Measurements from ENCODE around the gene KCND3. TPM values are rescaled to one million over a fixed set of nuclear protein-coding genes. Genes with fewer than 3 reads are reported as not detected.

Gene KCND3
- total and polyA plus RNA-seq, 2 of the 4 experiments (the other 2 are of a cell fraction): under 0.01 to 0.03 TPM

DNA sequence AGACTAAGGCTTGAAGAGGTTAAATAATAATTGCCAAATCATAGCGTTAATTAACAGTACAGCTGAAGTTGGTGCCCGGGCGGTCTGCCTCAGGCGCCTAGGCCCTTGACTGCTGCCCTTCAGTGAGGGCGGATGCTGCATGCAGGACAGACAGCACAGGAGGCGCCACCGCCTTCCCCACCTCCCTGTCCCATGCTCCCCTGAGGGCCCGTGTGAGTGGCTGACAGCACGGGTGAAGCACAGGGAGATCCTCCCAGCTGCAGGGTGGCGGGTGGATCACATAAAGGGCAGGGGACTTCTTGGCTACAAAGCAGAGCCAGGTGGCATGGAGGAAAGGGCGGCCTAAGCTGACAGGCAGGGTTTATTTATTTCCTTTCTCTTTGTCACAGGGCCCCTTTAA, 184.7 kb downstream of the KCND3 start:
- H2AK9ac ChIP-seq (replicated peaks; ENCODE audit: low read depth, low read length, poor library complexity): no peak overlapping the region
- no CpG with 5 or more reads among the region's 11 CpGs for WGBS, 2 experiments (ENCODE audit: extremely low coverage in 2 of 2, insufficient read length in 1 of 2)

More for the DNA sequence above, 184.7 kb downstream of the KCND3 start:
- no peaks in the 10 kb centered on the region for H3K9me3 ChIP-seq (ENCODE audit: control insufficient read depth, insufficient read depth, low read length)
- in situ Hi-C loops (cut with MboI; ENCODE audit: low sequenced_read_pairs) (no loop called here), intact Hi-C loops (cut with micrococcal nuclease) (no loop called here), dilution Hi-C loops (cut with HindIII; ENCODE audit: low sequenced_read_pairs, unreplicated experiment) (no loop called here)
- H4K91ac ChIP-seq (ENCODE audit: insufficient read depth, low read depth, low read length): no peak overlapping the region
- no peak overlapping the region for H3K4me2 ChIP-seq (ENCODE audit: low read depth, low read length)
- DNase-seq (no peak), ATAC-seq (ENCODE audit: low read depth) (no peak)
- no peaks in the 10 kb centered on the region for H3K36me3 ChIP-seq (ENCODE audit: control insufficient read depth, insufficient read depth, low read length)
- no peak overlapping the region for H3K4ac ChIP-seq (ENCODE audit: low read depth, low read length)
- H4K8ac ChIP-seq (ENCODE audit: low read depth in 2 of 2, low read length in 2 of 2): no peak overlapping the region
- no peak overlapping the region for H3K23ac ChIP-seq (ENCODE audit: low read depth, low read length)
- CTCF ChIA-PET: no interaction called here
- no peaks in the 10 kb centered on the region for H3K4me1 ChIP-seq (ENCODE audit: control insufficient read depth, insufficient read depth, low read length)
- H4K5ac ChIP-seq (ENCODE audit: low read depth, low read length): no peak overlapping the region
- peaks cover 24% of the 10 kb centered on the region for H3K27me3 ChIP-seq (ENCODE audit: control insufficient read depth, insufficient read depth, low read length)
- no peak overlapping the region for H2BK15ac ChIP-seq (ENCODE audit: low read depth, low read length)
- no peak overlapping the region for H2BK20ac ChIP-seq (ENCODE audit: low read depth, low read length)
- H3K14ac ChIP-seq (replicated peaks; ENCODE audit: low read depth, low read length): no peak overlapping the region
- H2BK120ac ChIP-seq (ENCODE audit: low read depth, low read length): no peak overlapping the region
- no peak overlapping the region for H3K9ac ChIP-seq (ENCODE audit: low read depth, low read length)
- no TSS peak for BruUV-seq (replicated peaks)
- H3K18ac ChIP-seq (ENCODE audit: low read depth, low read length): no peak overlapping the region
- H3K4me3 ChIP-seq (ENCODE audit: insufficient read depth, low read depth, low read length): no peak overlapping the region
- no peak overlapping the region for H3K27ac ChIP-seq (ENCODE audit: insufficient read depth, low read length)
- no peaks in the 10 kb centered on the region for H3K79me1 ChIP-seq (ENCODE audit: low read depth in 1 of 2, low read length in 2 of 2)
- no peak overlapping the region for H2AK5ac ChIP-seq (ENCODE audit: low read depth, low read length)
- H3K56ac ChIP-seq (ENCODE audit: extremely low read depth, insufficient read depth, low read length): no peak overlapping the region
- H2BK5ac ChIP-seq (ENCODE audit: low read depth, low read length, poor library complexity, severe bottlenecking): no peak overlapping the region
- no peak for TF ChIP-seq NFE2L2 (IDR thresholded peaks at IDR 0.05; ENCODE audit: low read depth, low read length)
- TF ChIP-seq MXI1 (IDR thresholded peaks at IDR 0.05; ENCODE audit: borderline replicate concordance, low read depth, low read length): no peak
- TF ChIP-seq, protein P1, sequence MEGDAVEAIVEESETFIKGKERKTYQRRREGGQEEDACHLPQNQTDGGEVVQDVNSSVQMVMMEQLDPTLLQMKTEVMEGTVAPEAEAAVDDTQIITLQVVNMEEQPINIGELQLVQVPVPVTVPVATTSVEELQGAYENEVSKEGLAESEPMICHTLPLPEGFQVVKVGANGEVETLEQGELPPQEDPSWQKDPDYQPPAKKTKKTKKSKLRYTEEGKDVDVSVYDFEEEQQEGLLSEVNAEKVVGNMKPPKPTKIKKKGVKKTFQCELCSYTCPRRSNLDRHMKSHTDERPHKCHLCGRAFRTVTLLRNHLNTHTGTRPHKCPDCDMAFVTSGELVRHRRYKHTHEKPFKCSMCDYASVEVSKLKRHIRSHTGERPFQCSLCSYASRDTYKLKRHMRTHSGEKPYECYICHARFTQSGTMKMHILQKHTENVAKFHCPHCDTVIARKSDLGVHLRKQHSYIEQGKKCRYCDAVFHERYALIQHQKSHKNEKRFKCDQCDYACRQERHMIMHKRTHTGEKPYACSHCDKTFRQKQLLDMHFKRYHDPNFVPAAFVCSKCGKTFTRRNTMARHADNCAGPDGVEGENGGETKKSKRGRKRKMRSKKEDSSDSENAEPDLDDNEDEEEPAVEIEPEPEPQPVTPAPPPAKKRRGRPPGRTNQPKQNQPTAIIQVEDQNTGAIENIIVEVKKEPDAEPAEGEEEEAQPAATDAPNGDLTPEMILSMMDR (conservative IDR thresholded peaks at IDR 0.05; ENCODE audit: low read depth, low read length): no peak
- no peak for TF ChIP-seq BHLHE40 (IDR thresholded peaks at IDR 0.05; ENCODE audit: low read depth, low read length)
- H4K20me1 ChIP-seq (ENCODE audit: insufficient read depth, low read length): no peaks in the 10 kb centered on the region
- POLR2A ChIA-PET (ENCODE audit: unreplicated experiment): no interaction called here
- no peaks in the 10 kb centered on the region for H3K9me1 ChIP-seq (ENCODE audit: insufficient read depth, low read length)
- no peak overlapping the region for H2AFZ ChIP-seq (replicated peaks; ENCODE audit: low read length, poor library complexity)

Measured in IMR-90 (cell line).